NCI-H2171 treated with DMSO at 0.1 percent for 48 hours (cell line): ENCODE measurements around the gene PRSS2.

ENCODE experiments used
- DNase-seq: peaks from one replicate; lab custom pipeline; 2025; lab: John Stamatoyannopoulos, UW

The PRSS2 gene

GRCh38 chr7:142787034-142787768, 16.4 kb downstream of the PRSS2 start:
- no peak for DNase-seq

- DNase-seq = no peak
These were observed 17.0 kb downstream of the PRSS2 start for GRCh38 chr7:142787783-142788182.

GRCh38 chr7:142788303-142789289, 17.8 kb downstream of the PRSS2 start:
- no peak for DNase-seq

GRCh38 chr7:142789441-142789840, 18.7 kb downstream of the PRSS2 start:
- DNase-seq = no peak

GRCh38 chr7:142790056-142790455, 19.3 kb downstream of the PRSS2 start:
- DNase-seq = no peak

- no peak for DNase-seq
These were observed 19.8 kb downstream of the PRSS2 start for GRCh38 chr7:142790555-142790954.

DNA sequence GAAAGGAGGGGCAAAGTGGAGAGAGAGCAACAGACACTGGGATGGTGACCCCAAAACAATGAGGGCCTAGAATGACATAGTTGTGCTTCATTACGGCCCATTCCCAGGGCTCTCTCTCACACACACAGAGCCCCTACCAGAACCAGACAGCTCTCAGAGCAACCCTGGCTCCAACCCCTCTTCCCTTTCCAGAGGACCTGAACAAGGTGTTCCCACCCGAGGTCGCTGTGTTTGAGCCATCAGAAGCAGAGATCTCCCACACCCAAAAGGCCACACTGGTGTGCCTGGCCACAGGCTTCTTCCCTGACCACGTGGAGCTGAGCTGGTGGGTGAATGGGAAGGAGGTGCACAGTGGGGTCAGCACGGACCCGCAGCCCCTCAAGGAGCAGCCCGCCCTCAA, 20.7 kb downstream of the PRSS2 start:
- no peak for DNase-seq

GRCh38 chr7:142792129-142792528, 21.4 kb downstream of the PRSS2 start:
- no peak for DNase-seq

DNA sequence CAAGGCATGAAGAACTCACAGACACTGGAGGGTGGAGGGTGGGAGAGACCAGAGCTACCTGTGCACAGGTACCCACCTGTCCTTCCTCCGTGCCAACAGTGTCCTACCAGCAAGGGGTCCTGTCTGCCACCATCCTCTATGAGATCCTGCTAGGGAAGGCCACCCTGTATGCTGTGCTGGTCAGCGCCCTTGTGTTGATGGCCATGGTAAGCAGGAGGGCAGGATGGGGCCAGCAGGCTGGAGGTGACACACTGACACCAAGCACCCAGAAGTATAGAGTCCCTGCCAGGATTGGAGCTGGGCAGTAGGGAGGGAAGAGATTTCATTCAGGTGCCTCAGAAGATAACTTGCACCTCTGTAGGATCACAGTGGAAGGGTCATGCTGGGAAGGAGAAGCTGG, 21.8 kb downstream of the PRSS2 start:
- DNase-seq = no peak

DNA sequence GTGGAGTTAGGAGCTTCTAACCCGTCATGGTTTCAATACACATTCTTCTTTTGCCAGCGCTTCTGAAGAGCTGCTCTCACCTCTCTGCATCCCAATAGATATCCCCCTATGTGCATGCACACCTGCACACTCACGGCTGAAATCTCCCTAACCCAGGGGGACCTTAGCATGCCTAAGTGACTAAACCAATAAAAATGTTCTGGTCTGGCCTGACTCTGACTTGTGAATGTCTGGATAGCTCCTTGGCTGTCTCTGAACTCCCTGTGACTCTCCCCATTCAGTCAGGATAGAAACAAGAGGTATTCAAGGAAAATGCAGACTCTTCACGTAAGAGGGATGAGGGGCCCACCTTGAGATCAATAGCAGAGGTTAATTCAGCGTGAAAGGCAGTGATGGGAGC, 22.4 kb downstream of the PRSS2 start:
- no peak for DNase-seq

DNA sequence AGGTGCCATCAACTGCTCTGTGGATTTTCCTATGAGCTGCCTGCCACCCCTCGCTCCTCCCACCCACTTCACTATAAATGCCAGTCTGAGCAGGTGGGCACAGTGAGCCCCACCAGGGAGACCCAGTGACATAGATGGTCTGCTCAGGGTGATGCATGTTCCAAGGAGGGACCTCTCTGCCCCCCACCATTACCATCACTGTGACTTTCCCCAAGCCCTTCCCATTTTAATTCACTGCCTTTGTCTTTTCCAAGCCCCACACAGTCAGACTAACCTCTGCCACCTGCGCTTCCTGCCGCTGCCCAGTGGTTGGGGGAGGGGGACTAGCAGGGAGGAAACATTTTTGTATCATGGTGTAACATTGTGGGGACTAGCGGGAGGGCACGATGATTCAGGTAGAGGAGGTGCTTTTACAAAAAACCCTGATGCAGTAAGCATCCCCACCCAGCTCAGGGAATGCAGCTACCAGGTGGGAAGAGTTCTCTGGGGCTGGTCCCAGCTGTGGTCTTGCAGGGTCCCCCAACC, 24.6 kb downstream of the PRSS2 start:
- DNase-seq = no peak

- no peak for DNase-seq
These were observed 25.3 kb downstream of the PRSS2 start for GRCh38 chr7:142796001-142796500.

GRCh38 chr7:142796501-142797390, 26.0 kb downstream of the PRSS2 start:
- DNase-seq = no peak

GRCh38 chr7:142797391-142798377, 26.9 kb downstream of the PRSS2 start:
- no peak for DNase-seq

DNA sequence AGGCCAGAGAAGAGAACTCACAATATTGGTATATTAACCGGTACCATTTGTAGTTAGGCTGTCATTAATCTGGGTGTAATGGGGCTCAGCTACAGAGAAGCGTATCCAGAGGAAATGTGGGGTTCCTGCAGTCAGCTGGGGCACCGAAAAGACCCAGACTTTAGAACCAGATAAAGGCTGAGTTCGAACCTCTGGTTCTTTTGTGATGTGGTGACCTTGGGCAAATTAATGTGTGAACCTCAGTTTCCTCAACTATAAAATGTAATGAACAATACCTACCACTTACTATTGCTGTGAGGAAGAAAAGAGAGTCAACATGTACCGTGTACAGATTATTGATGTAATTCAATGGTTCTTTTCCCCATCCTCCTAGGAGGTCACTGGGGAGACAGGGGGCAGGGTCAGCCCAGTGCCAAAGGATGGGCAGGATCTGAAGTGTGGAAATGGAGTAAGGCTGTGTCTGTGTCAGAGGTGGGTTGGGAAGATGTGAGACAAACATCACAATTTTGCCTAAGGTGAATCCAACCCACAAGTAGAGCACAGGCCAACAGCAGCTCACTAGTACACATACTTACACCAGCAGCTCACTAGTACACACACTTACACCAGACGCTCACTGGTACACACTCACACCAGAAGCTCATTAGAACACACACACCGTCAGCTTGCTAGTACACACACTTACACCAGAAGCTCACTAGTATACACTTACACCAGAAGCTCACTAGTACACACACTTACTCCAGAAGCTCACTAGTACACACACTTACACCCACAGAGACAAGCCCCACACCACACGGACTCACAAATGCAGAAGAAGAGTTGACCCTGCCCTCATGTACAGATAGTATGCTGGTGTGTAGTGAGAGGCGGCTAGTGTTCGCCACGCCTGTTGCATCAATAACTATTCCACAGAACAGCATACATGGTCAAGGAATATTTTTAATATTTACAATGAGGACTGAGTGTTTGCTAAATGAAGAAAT, 28.0 kb downstream of the PRSS2 start:
- DNase-seq = no peak

DNA sequence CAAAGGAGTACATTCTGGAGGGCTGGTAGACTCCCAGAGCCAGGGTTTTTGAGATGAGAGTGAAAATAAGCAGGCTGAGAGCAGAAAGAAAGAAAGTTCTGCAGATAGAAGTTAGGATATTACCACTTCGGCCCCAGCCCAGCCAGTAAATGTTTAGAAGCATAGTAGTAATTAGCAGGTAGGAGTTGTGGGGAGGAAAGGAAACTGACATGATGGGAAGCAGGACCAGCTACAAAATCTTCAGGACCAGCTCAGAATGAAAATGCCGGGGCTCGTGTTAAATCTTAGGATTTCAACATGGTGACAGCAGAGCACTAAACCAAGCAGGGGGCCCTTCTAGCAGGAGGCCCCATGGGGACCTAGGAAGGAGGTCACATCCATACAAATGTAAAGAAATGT, 28.7 kb downstream of the PRSS2 start:
- DNase-seq = no peak

DNA sequence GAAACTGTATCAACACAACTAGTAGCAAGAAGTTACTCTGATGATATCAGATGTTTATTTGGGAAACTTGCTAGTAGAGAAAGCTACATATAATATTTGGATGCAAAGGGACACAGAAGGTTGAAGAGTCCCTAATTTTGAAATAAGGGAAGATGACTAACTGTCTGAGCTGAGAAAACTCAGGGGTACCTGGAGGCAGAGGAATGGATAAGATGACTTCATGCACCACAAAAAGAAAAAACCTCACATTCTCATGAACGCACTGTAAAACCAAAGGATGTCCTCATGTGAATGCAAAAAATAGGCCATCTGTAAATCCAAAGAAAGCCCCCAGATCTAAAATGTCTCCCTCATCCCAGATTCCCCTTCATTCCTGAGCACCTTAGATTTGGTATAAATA, 29.3 kb downstream of the PRSS2 start:
- DNase-seq = no peak

DNA sequence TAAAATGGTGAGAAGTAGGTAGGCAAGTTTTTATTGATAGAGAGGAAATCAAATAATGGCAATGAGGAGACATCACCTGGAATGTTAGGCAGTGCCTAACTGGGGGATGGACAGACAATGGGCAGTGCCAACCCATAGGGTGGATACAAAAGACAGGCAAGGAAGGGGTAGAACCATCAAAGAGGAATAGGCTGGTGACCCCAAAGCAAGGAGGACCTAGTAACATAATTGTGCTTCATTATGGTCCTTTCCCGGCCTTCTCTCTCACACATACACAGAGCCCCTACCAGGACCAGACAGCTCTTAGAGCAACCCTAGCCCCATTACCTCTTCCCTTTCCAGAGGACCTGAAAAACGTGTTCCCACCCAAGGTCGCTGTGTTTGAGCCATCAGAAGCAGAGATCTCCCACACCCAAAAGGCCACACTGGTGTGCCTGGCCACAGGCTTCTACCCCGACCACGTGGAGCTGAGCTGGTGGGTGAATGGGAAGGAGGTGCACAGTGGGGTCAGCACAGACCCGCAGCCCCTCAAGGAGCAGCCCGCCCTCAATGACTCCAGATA, 30.0 kb downstream of the PRSS2 start:
- no peak for DNase-seq
